SK-N-SH (cell line): Measurements from ENCODE around the gene PIH1D1. TPM values are rescaled to one million over a fixed set of nuclear protein-coding genes. Genes with fewer than 3 reads are reported as not detected.

Experiments
- CTCF ChIA-PET: fragments of 300-600, 350-600 bp; formaldehyde crosslinking; extraction: SDS; loops from one replicate; lab custom pipeline; 2021; lab: Yijun Ruan, JAX
- POLR2A ChIA-PET: fragments of 350-600 bp; sonication (Branson Sonifier 250); formaldehyde crosslinking; extraction: SDS; loops from one replicate; lab custom pipeline; 2020; ENCODE audit warnings: antibody characterized with exemption, inconsistent platforms; lab: Yijun Ruan, JAX
- DNase-seq: peaks from one replicate; pipeline ENCODE4 v3.0.0; 2012
- H2AFZ ChIP-seq: fragments of 200-600 bp; sonication (generic); 2 replicates; pipeline ENCODE4 v1.8.1; 2016; ENCODE audit warnings: antibody characterized with exemption, mild to moderate bottlenecking, low read depth
- H3F3A ChIP-seq: fragments of 200-600 bp; sonication (generic); replicated peaks from 2 replicates; pipeline ENCODE3; 2016; ENCODE audit warnings: antibody characterized with exemption, mild to moderate bottlenecking; ENCODE audit not compliant: insufficient read depth
- H3K27ac ChIP-seq, 2 experiments: fragments of 200-500 bp in 1 of 2; fragments of 200-600 bp in 1 of 2; sonication (Bioruptor generic) in 1 of 2; sonication (generic), shearing (Covaris generic) in 1 of 2; 2 replicates each; pipeline versions ENCODE4 v1.5.1 to v1.6.1; 2014 to 2016; ENCODE audit warnings: low read depth in 2 of 2, inconsistent platforms in 1 of 2, low read length in 1 of 2, mild to moderate bottlenecking in 1 of 2, mixed read lengths in 1 of 2
- H3K27me3 ChIP-seq: fragments of 200-600 bp; sonication (generic), shearing (Covaris generic); 2 replicates; pipeline ENCODE4 v1.6.1; 2016; ENCODE audit warnings: mixed run types; ENCODE audit not compliant: insufficient read depth
- H3K36me3 ChIP-seq, 2 experiments: fragments of 200-500 bp in 1 of 2; fragments of 200-600 bp in 1 of 2; sonication (Bioruptor generic) in 1 of 2; sonication (generic) in 1 of 2; replicated peaks in 1 of 2; 2 replicates each; pipeline versions ENCODE3 to v1.5.1; 2014 to 2016; ENCODE audit warnings: low read length in 1 of 2, mild to moderate bottlenecking in 1 of 2; ENCODE audit not compliant: insufficient read depth in 2 of 2, control insufficient read depth in 1 of 2
- H3K4me1 ChIP-seq, 2 experiments: fragments of 200-500 bp in 1 of 2; fragments of 200-600 bp in 1 of 2; sonication (Bioruptor generic) in 1 of 2; sonication (generic), shearing (Covaris generic) in 1 of 2; 2 replicates each; pipeline versions ENCODE4 v1.5.1 to v1.6.1; 2014 to 2016; ENCODE audit warnings: low read depth in 1 of 2, low read length in 1 of 2, mixed run types in 1 of 2; ENCODE audit not compliant: insufficient read depth in 2 of 2, control insufficient read depth in 1 of 2
- H3K4me2 ChIP-seq: fragments of 200-600 bp; sonication (generic), shearing (Covaris generic); 2 replicates; pipeline ENCODE4 v1.6.1; 2017; ENCODE audit warnings: mixed run types
- H3K4me3 ChIP-seq, 2 experiments: fragments of 200-500 bp in 1 of 2; fragments of 200-600 bp in 1 of 2; sonication (Bioruptor generic) in 1 of 2; sonication (generic), shearing (Covaris generic) in 1 of 2; 2 replicates each; pipeline versions ENCODE4 v1.5.1 to v1.8.1; 2014 to 2016; ENCODE audit warnings: low read depth in 2 of 2, inconsistent platforms in 1 of 2, low read length in 1 of 2, mild to moderate bottlenecking in 1 of 2, mixed read lengths in 1 of 2, moderate library complexity in 1 of 2
- H3K79me2 ChIP-seq: fragments of 200-600 bp; sonication (generic); 2 replicates; pipeline ENCODE4 v1.8.1; 2017; ENCODE audit warnings: mild to moderate bottlenecking; ENCODE audit not compliant: insufficient read depth
- H3K9ac ChIP-seq: fragments of 200-600 bp; sonication (generic); 2 replicates; pipeline ENCODE4 v1.6.1; 2017; ENCODE audit warnings: mixed run types
- H3K9me2 ChIP-seq: fragments of 200-600 bp; sonication (generic); 2 replicates; pipeline ENCODE4 v1.6.1; 2017; ENCODE audit warnings: mixed run types
- H3K9me3 ChIP-seq: fragments of 200-600 bp; sonication (generic); 2 replicates; pipeline ENCODE4 v1.6.1; 2017; ENCODE audit warnings: mixed run types, mild to moderate bottlenecking, moderate library complexity
- H4K20me1 ChIP-seq: fragments of 200-600 bp; sonication (generic); 2 replicates; pipeline ENCODE4 v1.6.1; 2017; ENCODE audit warnings: mild to moderate bottlenecking, mixed run types; ENCODE audit not compliant: insufficient read depth
- CHD2 ChIP-seq: fragments of 150-350 bp; IDR thresholded peaks from 2 replicates; pipeline ENCODE4 v1.6.1; 2018; ENCODE audit warnings: low read length; ENCODE audit not compliant: partially characterized antibody
- CTCF ChIP-seq: fragments of 200-600 bp; sonication (generic); IDR thresholded peaks from 2 replicates; pipeline ENCODE4 v1.6.1; 2017; ENCODE audit warnings: antibody characterized with exemption, mild to moderate bottlenecking, moderate library complexity
- ELF1 ChIP-seq: IDR thresholded peaks from 2 replicates; pipeline ENCODE4 v1.4.0; 2012
- FOSL2 ChIP-seq: IDR thresholded peaks from 2 replicates; pipeline ENCODE4 v1.4.0; 2012; ENCODE audit warnings: low read depth, mild to moderate bottlenecking, moderate library complexity, borderline replicate concordance
- GABPA ChIP-seq: IDR thresholded peaks from 2 replicates; pipeline ENCODE4 v1.4.0; 2012; ENCODE audit warnings: low read depth, mild to moderate bottlenecking
- NFIC ChIP-seq: IDR thresholded peaks from 2 replicates; pipeline ENCODE4 v1.4.0; 2012; ENCODE audit warnings: borderline replicate concordance
- POLR2AphosphoS5 ChIP-seq: IDR thresholded peaks from 2 replicates; pipeline ENCODE4 v1.6.1; 2012; ENCODE audit warnings: low read depth, low read length
- RCOR1 ChIP-seq: fragments of 150-350 bp; IDR thresholded peaks from 2 replicates; pipeline ENCODE4 v1.6.1; 2017; ENCODE audit warnings: antibody characterized with exemption, low read length
- REST ChIP-seq: IDR thresholded peaks from 2 replicates; pipeline ENCODE4 v1.6.1; 2012; ENCODE audit warnings: mild to moderate bottlenecking, low read depth, low read length, moderate library complexity
- SIN3A ChIP-seq: IDR thresholded peaks from 2 replicates; pipeline ENCODE4 v1.6.1; 2012; ENCODE audit warnings: low read depth, mild to moderate bottlenecking, low read length, moderate library complexity, borderline replicate concordance
- TEAD4 ChIP-seq: IDR thresholded peaks from 2 replicates; pipeline ENCODE4 v1.4.0; 2012; ENCODE audit warnings: mild to moderate bottlenecking, borderline replicate concordance; ENCODE audit not compliant: insufficient read depth
- YY1 ChIP-seq: IDR thresholded peaks from 2 replicates; pipeline ENCODE4 v1.4.0; 2012; ENCODE audit warnings: low read depth, mild to moderate bottlenecking
- WGBS: methylation state at CpG from one replicate; pipeline ENCODE4 v1.1.6; 2017; ENCODE audit warnings: low lambda C conversion rate; 5-methylcytosine and 5-hydroxymethylcytosine counted together
- polyA plus RNA-seq, 3 experiments: library from polyadenylated mRNA; depleted of rRNA; stranded (reverse); fragments of >200 nt; gene quantifications; 2 replicates each; pipeline ENCODE4 v1.2.3, GENCODE V29; 2012

Gene PIH1D1
- polyA plus RNA-seq, 1 of the 3 experiments (the other 2 are of a cell fraction) = 157 TPM

GRCh38 chr19:49438261-49438660 is 13.4 kb downstream of the PIH1D1 start (continued):
- TF ChIP-seq CTCF (no peak), CHD2 (no peak), REST (no peak), POLR2AphosphoS5 (no peak), SIN3A (no peak), NFIC (no peak), YY1 (no peak), ELF1 (no peak), FOSL2 (no peak), TEAD4 (no peak)
- TF ChIP-seq, all 33 proteins: peak for 0

GRCh38 chr19:49437231-49437630 is 14.4 kb downstream of the PIH1D1 start:
- Histone ChIP-seq H3K27me3 (peaks cover 91% of the 10 kb centered on the region), H3K36me3 (no peaks in the 10 kb centered on the region), H3K79me2 (no peaks in the 10 kb centered on the region), H4K20me1 (no peaks in the 10 kb centered on the region), H3K9me3 (no peaks in the 10 kb centered on the region), H2AFZ (no peak overlapping the region), H3K27ac (no peak overlapping the region), H3K4me3 (no peak overlapping the region), H3K9ac (no peak overlapping the region), H3K4me1 (peaks cover 0 to 28% of the 10 kb centered on the region in 2 experiments; a peak in 1 of 4 replicates), H3K9me2 (no peaks in the 10 kb centered on the region)
- ChIA-PET CTCF (interaction anchor here (1.5 to 3.5 kb wide), 3 partner anchors 10 to 46 kb away, joined by 3 to 36 read pairs (median 6); no protein-coding TSS in a partner anchor), POLR2A (no interaction called here)
- WGBS = 2% methylated on average over 8 of the region's 8 CpGs
- DNase-seq = peak; percentile 69
- no peak for TF ChIP-seq RCOR1
- no peak for TF ChIP-seq GABPA
- TF ChIP-seq, all 33 proteins: peak for 0
- Histone ChIP-seq H3F3A (peaks cover 14% of the 10 kb centered on the region), H3K4me2 (no peak overlapping the region)
